Fibroblast of villous mesenchyme (primary cell): Measurements from ENCODE around the gene ZNF580. TPM values are rescaled to one million over a fixed set of nuclear protein-coding genes. Genes with fewer than 3 reads are reported as not detected.

ENCODE experiments used
- DNase-seq: peaks from one replicate; pipeline ENCODE4 v3.0.0-alpha.2; 2010; ENCODE audit warnings: low read depth
- H3K4me3 ChIP-seq: 2 replicates; pipeline ENCODE4 v1.5.1; 2011; ENCODE audit warnings: low read depth, mild to moderate bottlenecking, low read length
- CTCF ChIP-seq: IDR thresholded peaks from 2 replicates; pipeline ENCODE4 v1.5.1; 2012; ENCODE audit warnings: low read depth, mild to moderate bottlenecking, low read length; ENCODE audit not compliant: insufficient read depth
- total RNA-seq: library from RNA; depleted of rRNA; stranded (reverse); fragments of >200 nt; gene quantifications from 2 replicates; pipeline ENCODE4 v1.2.3, GENCODE V29; 2012

The ZNF580 gene
- total RNA-seq: 5.5 and 5.6 TPM in 2 replicates

GRCh38 chr19:55640577-55641425 is at the start of gene ZNF580:
Gene ZNF580 (plus strand): TSS chr19:55641002. CDS start chr19:55642509, 1,507 bp downstream.
- TF ChIP-seq CTCF: no peak
- peak; percentile 87 for DNase-seq
- peak within 1 kb of the TSS; percentile 72 for H3K4me3 ChIP-seq

GRCh38 chr19:55591555-55591954 is 49.2 kb upstream of the ZNF580 start:
- H3K4me3 ChIP-seq: no peak overlapping the region
- TF ChIP-seq CTCF: no peak
- DNase-seq: no peak

- no peak for TF ChIP-seq CTCF
- no peak overlapping the region for H3K4me3 ChIP-seq
- no peak for DNase-seq
These were observed 48.3 kb upstream of the ZNF580 start for GRCh38 chr19:55592391-55593090.

- DNase-seq: no peak
- TF ChIP-seq CTCF: no peak
- H3K4me3 ChIP-seq: no peak overlapping the region
These were observed 47.6 kb upstream of the ZNF580 start for GRCh38 chr19:55593096-55593772.

- no peak overlapping the region for H3K4me3 ChIP-seq
- no peak for TF ChIP-seq CTCF
- no peak for DNase-seq
These were observed 45.7 kb upstream of the ZNF580 start for GRCh38 chr19:55594996-55595545.

- H3K4me3 ChIP-seq: no peak overlapping the region
- no peak for TF ChIP-seq CTCF
- no peak for DNase-seq
These were observed 44.5 kb upstream of the ZNF580 start for GRCh38 chr19:55596304-55596703.
